ENCODE data around the gene NQO1.

GRCh38 chr16:69754469-69755310 lies 28.3 kb upstream of the NQO1 start, which contains the start of gene NOB1:
- TF ChIP-seq CTCF (IDR thresholded peaks at IDR 0.05; ENCODE audit: low read length) = peak; percentile 92
- TF ChIP-seq EZH2 (IDR thresholded peaks at IDR 0.05; ENCODE audit: borderline replicate concordance, low read length) = no peak
